Islet precursor cell (in vitro differentiated cells): ENCODE measurements around the gene GPALPP1.
"Not testable (repeated sequence)": the region's sequence is repeated elsewhere in the genome, so short reads cannot be mapped to it uniquely, and the experiment has no call there.

Experiments
- DNase-seq: peaks from one replicate; pipeline ENCODE4 v3.0.0-alpha.2; 2018

The GPALPP1 gene

DNA sequence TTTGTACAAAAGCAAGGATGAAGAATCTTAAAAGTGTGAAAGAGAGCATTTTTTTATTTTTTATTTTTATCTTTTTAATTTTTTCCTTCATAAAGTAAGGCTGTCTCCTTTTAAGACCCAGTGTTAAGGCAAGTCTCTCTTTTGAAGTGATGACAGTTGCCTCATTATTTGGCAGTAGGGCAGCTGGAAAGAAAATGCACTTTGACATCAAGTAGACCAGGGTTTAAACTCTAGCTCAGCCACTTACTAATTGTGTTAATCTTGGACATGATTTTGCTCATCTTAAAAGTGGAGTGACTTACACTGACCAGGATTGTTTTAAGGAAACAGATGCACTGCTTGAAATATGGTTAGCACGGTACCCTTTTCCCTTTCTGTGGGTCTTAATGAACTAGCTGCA, 18.5 kb downstream of the GPALPP1 start:
- no peak for DNase-seq

GRCh38 chr13:45011198-45011597, 21.9 kb downstream of the GPALPP1 start:
- DNase-seq: no peak

DNA sequence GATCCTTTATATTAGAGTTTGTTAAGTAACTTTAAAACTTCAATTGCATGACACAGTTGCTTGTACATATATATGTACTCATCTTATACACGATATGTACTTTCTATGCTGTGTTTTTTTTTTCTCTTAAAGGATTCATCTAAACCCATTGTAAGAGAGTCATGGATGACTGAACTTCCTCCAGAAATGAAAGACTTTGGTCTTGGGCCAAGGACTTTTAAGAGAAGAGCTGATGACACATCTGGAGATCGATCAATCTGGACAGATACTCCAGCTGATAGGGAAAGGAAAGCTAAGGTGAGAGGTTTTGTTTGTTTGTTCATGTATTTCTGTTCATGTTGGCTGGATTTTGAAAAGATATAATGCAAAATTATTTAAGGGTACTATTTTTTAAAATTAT, 26.0 kb downstream of the GPALPP1 start:
- no peak for DNase-seq

DNA sequence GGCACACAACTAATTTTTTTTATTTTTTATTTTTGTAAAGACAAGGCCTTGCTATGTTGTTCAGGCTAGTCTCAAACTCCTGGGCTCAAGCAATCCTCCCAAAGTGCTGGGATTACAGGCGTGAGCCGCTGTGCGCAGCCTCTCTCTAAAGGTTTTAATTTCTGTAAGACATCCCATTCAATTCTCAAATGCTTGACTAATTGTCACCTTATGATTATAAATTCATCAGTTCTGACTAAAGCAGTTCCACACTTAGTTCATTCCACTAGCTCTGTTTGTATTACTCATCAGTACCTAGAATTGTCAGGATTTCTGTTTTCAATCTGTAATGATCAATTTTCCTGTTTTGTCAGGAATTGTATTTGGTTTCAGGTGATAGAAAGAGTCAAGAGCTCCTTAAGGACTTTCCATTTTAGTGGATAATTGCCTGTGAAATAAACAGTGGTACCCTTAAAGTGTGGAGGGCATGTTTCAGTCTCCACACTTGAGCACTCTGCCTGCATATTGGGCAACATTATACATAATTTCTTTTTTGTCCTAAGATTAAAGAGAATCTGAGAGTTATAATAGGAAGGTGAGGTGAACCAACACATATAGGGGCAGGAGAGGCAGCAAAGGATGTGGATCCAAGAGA, 27.6 kb downstream of the GPALPP1 start:
- DNase-seq: no peak

DNA sequence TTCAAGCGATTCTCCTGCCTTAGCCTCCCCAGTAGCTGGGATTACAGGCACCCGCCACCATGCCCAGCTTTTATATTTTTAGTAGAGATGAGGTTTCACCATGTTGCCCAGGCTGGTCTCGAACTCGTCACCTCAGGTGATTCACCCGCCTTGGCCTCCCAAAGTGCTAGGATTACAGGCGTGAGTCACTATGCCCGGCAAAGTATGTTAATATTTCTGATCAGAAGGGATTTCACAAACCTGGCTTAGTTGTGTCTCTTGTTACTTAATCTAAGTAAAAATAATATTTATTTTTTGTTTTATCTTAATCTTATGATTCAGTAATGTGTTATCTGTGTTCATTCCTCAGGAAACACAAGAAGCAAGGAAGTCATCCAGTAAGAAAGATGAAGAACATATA, 30.6 kb downstream of the GPALPP1 start:
- not testable (repeated sequence) for DNase-seq

DNA sequence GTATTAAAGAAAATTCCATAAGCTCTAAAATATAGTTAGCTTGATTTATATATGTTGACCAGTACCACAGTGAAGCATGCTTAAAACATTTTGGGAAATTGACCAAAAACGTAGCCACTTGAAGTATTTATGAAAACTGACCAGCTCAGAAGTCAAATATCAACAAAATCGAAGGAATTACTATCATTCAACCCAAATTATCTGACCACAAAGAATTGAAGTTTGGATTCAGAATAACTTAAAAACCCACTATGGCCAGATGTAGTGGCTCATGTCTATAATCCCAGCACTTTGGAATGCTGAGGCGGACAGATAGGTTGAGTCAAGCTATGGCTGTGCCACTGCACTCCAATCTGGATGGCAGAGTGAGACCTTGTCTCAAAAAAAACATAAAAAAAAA, 31.9 kb downstream of the GPALPP1 start:
- DNase-seq: no peak

GRCh38 chr13:45024847-45025246, 35.5 kb downstream of the GPALPP1 start:
- DNase-seq: no peak

GRCh38 chr13:45034342-45034741, 45.0 kb downstream of the GPALPP1 start:
- DNase-seq: no peak

GRCh38 chr13:45036206-45036605, 46.9 kb downstream of the GPALPP1 start:
- no peak for DNase-seq

DNA sequence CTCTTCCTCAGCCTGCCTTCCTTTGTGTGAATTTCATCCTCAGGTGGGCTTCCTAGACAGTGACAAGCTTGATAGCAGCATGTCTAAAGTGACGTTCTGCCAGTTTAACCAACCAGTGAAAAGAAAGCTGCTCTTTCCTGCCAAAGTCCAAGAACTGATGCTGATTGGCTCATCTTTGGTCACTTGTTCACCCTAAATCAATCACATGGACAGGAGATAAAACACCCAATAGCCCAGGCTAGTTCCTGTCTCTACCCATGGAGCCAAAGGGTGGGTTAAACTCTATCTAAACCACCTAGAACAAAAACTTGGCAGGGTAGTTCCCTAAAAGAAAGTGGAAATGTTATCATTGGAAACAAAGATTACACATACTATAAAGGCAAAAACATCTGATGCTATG, 50.8 kb downstream of the GPALPP1 start:
- DNase-seq: no peak

DNA sequence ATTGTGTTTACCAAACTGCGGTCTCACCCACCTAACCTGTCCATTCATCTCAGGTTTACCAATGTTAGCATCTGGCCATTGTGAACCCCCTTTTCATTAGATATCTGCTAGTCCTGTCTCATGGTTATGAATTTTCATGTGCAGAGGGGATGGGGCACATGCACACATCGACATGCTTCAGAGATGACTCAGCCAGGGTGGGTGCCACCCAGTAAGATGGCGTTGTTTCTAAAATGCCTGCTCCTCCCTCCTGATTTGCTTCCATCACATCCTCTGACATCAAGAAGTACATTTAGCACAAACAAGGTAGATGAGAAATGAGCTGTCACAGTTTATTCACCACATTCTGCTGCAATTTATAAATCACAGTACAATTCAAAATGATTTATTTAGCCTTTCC, 51.3 kb downstream of the GPALPP1 start:
- no peak for DNase-seq

DNA sequence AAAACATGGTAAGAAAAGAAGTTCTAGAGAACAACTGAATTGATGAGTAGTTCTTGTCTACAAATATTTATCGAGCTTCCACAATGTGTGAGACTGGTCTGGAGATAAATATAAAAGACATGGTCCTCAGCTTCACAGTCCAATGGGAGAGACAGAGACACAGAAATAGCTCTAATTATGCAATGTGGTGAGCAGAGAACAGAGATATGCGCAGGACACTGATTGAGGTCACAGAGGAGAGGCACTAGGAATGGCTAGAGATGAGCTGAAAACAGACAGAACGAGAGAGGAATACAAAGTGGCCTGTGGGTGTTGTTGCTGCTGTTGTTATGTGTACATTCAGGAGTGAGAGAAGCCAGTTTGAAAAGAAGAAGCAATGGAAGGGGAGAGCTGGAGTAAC, 53.2 kb downstream of the GPALPP1 start:
- no peak for DNase-seq

- DNase-seq: no peak
Measured at GRCh38 chr13:45046445-45046844, 57.1 kb downstream of the GPALPP1 start.

DNA sequence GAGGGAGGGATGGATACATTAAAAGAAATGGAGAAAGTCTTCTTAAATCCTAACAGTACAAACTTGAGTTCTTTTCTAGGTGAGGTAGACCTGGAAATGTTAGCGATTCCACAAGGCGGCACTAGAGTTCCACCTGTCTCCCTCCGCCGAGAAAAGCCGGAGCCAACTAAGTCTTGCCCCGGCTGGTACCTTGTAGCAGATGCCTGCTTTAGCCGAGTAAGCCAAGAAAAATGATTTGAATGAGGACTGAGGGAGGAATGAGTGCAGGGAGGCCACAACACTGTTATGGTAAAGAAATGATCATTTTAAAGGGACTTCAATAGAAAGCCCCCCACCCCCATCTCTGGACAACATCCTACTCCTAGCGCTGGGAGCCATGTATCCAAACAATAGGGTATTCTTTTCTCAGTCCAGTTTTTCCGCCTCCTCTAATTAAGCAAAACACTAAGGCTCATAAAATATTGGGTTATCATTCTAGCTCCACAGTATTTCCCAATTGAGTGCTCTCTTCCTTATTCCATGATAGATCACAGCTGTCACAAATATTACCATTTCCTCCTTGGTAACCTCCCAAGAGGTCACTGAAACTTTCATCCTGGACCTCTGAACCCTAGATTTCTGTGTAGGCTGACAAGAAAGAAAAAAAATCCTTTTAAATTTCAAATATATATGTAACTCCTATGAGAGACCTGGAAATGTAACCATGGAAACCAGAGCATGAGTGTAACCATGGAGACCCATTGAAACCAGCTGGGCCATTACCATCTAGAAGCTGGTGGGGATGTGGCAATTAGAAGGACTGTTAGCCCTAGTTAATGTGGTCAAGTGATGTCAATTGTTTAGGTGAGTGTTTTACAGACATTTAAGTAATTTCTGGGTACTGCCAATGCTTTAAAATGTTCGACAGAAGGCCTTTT, 58.3 kb downstream of the GPALPP1 start:
- peak; percentile 84 for DNase-seq

DNA sequence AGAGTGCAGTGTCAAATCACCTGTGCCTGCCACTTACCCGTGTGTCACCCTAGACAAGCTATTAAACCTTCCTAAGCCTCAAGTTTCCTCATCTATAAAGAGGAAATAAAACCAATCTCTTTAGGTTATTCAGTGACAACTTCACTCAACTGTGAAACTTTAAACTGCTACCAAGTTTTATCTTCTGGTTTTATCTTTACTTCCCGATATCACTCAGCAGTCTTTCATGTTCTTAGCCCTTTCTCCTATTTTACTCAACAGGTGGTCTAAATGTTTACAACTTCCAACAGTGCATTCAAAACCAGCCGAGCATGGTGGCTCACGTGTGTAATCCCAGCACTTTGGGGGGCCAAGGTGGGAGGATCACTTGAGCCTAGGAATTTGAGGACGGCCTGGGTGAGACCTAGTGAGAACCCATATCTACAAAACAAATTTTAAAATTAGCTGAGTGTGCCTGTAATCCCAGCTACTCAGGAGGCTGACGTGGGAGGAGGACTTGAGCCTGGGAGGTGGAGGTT, 59.6 kb downstream of the GPALPP1 start:
- no peak for DNase-seq

DNA sequence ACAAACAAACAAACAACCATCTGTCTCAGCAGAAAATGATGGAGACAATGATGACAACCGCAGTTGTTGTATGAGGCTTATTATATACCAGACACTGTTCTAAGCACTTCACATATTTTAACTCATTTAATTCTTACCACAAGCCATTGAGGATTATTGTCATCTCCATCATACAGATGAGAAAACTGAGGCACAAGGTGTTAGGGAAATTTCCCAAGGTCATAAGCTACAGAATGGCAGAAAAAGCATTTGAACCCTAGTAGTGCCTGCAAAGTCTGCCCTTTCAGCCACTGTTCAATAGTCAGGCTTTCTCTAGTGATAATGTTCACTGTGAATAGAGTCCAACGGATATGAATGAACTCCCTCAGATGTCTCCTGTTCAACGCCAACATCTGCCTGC, 60.1 kb downstream of the GPALPP1 start:
- no peak for DNase-seq

DNA sequence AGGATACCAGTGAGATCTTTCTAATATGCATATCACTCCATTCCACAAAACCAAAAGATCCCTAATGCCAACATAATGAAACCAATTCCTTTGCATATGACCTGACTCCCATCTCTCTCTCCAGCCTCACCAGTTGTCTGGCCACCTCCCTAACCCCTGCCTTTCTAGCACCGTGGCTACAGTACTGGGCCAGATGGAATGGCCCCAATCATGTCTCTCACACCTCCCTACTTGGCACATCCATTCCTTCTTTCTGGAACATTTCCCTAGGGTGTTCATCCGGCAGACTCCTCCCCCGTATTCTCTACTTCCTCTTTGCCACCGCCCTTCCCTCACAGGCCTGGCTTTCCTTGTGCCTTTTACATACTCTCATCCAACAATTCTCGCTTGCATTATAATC, 62.0 kb downstream of the GPALPP1 start:
- DNase-seq: no peak

DNA sequence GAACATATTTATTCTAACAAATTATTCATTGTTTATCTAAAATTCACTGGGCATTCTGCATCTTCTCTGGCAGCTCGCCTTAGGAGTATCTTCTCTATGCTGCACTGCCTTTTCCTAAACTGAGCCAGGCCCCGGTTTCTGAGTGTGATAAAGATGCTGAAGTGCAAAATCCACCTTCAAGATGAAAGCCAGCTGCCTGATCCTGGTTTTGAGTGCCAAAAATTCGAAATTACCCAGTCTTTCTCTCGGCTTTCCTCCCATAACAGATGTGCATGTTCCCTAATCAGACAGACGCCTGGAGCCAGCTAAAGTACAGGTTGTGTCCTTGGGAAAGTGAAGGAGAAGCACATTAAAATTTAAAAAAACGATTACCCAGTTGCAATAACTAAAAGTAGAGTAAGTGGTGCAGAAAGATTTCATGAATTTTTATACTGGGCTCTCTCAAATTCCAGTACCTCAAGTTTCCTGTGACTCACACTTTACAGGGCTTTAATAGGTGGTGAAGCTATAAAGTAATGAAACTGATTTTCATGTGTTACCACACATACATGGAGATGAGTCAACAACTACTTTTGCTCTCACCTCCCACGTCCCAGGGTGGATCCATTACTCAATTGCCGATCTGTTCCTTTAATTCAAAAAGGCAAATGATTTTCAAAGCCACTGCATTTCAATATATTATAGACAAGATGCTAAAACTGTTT, 66.0 kb downstream of the GPALPP1 start:
- DNase-seq: no peak

DNA sequence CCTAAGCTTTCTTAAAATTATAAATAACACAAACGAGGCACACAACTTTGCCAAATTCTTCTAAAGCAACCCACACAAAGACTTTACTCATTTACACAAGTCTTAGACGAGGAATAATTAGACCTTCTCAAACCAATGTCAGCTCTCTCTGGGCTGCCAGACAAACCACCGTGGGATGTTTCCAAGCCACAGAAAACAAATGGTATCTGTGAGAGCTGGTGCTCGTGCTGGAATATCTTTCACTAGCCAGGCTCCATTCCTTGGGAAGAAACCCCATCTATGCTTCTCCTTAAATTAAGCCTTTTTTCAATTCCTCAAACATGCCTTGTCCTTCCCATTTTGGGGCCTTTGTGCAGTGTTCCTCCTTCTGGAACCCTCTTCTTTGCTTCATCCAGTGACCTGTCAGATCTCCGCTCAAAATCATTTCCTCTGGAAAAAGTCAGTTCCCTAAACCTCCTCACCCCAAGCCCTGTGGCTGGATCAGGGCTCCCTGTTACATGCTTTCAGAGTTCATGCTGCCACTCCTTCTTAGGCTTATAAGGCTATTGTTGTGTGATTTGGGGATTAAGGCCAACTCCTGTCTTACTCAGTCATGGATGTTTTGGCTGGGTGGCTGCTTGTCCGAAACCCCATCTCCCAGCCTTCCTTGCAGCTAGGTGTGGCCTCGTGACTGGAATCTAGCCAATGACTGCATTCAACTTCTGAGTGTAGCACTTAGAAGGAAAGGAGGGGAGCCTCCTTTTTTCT, 66.7 kb downstream of the GPALPP1 start:
- no peak for DNase-seq

DNA sequence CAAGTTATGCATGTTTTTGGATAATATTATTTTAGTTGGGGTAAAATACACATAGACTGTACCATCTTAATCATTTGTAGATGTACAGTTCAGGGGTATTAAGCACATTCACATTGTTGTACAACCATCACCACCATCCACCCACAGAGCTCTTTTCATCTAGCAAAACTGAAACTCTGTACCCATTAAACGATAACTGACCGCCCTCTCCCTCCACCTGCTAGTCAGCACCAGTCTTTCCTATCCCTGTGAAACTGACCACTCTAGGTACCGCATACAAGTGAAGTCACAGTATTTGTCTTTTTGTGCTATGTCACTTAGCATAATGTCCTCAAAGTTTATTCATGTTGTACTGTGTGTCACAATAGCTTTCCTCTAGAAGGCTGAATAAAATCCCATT, 70.7 kb downstream of the GPALPP1 start:
- DNase-seq: no peak

- DNase-seq: no peak
Measured at GRCh38 chr13:45063261-45063860, 74.0 kb downstream of the GPALPP1 start.

DNA sequence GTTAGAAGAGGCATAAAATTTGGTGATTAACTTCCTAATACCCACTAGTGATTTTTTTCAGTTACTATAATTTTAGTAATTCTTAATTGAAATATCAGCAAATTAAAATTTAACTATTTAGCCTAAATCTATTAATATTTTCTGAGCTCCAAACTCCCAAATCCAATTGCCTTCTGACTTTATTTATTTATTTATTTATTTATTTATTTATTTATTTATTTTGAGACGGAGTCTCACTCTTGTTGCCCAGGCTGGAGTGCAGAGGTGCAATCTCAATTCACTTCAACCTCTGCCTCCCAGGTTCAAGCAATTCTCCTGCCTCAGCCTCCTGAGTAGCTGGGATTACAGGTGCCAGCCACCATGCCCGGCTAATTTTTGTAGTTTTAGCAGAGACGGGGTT, 74.6 kb downstream of the GPALPP1 start:
- DNase-seq: not testable (repeated sequence)
